ENCODE results near the gene REL.
"Not testable (repeated sequence)": the region's sequence is repeated elsewhere in the genome, so short reads cannot be mapped to it uniquely, and the experiment has no call there.

DNA sequence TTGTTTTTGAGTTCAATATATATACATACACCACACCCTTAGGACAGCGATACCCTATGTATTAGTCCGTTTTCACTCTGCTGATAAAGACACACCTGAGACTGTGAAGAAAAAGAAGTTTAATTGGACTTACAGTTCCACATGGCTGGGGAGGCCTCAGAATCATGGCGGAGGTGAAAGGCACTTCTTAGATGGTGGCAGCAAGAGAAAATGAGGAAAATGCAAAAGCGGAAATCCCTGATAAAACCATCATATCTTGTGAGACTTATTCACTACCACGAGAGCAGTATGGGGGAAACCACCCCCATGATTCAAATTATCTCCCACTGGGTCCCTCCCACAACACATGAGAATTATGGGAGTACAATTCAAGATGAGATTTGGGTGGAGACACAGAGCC, 24.5 kb downstream of the REL start:
- TF ChIP-seq TAF1 (IDR thresholded peaks at IDR 0.05; ENCODE audit: borderline replicate concordance, low read depth, low read length); POLR2A (IDR thresholded peaks at IDR 0.05; ENCODE audit: low read depth, low read length); POLR2AphosphoS5 (IDR thresholded peaks at IDR 0.05; ENCODE audit: low read depth, low read length): not testable (repeated sequence)
